H1 (cell line): ENCODE measurements around the gene PCBP2. TPM values are rescaled to one million over a fixed set of nuclear protein-coding genes. Genes with fewer than 3 reads are reported as not detected.

ENCODE experiments used
- CTCF ChIA-PET: fragments of 300-600 bp; sonication (Branson Sonifier 250); formaldehyde crosslinking; loops from one replicate; lab custom pipeline; 2021; ENCODE audit not compliant: partially characterized antibody; lab: Charles Lee
- POLR2A ChIA-PET: fragments of 300-600 bp; sonication (Branson Sonifier 250); formaldehyde crosslinking; loops from one replicate; lab custom pipeline; 2021; ENCODE audit warnings: inconsistent platforms; ENCODE audit not compliant: partially characterized antibody; lab: Charles Lee
- DNase-seq, 2 experiments: peaks; one replicate each; pipeline versions ENCODE4 v3.0.0 to v3.0.0-alpha.2; 2010 to 2022; ENCODE audit warnings: low spot score in 2 of 2, low read depth in 1 of 2, mixed read lengths in 1 of 2
- FAIRE-seq: peaks from 2 replicates; lab custom pipeline; 2011; peaks lifted over from hg19 to GRCh38; lab: Jason Lieb, UNC
- H2AFZ ChIP-seq: 2 replicates; pipeline ENCODE4 v1.8.1; 2012; ENCODE audit warnings: low read length, inconsistent platforms
- H2AK5ac ChIP-seq: 2 replicates; pipeline ENCODE4 v1.6.1; 2013; ENCODE audit warnings: low read depth, low read length
- H2BK120ac ChIP-seq: replicated peaks from 2 replicates; pipeline ENCODE3; 2013; ENCODE audit warnings: low read depth, low read length, inconsistent platforms
- H2BK12ac ChIP-seq: 2 replicates; pipeline ENCODE4 v1.6.1; 2013; ENCODE audit warnings: low read depth, low read length
- H2BK15ac ChIP-seq: 2 replicates; pipeline ENCODE4 v1.6.1; 2013; ENCODE audit warnings: low read length
- H2BK20ac ChIP-seq: 2 replicates; pipeline ENCODE4 v1.6.1; 2013; ENCODE audit warnings: low read length
- H2BK5ac ChIP-seq: 2 replicates; pipeline ENCODE4 v1.6.1; 2013; ENCODE audit warnings: low read depth, low read length
- H3K14ac ChIP-seq: 2 replicates; pipeline ENCODE4 v1.6.1; 2013; ENCODE audit warnings: inconsistent platforms; ENCODE audit not compliant: insufficient read length
- H3K18ac ChIP-seq: 2 replicates; pipeline ENCODE4 v1.6.1; 2013; ENCODE audit warnings: low read length; ENCODE audit errors: extremely low read depth
- H3K23ac ChIP-seq: 2 replicates; pipeline ENCODE4 v1.6.1; 2013; ENCODE audit warnings: inconsistent platforms; ENCODE audit not compliant: insufficient read length
- H3K23me2 ChIP-seq: 2 replicates; pipeline ENCODE4 v1.6.1; 2013; ENCODE audit warnings: low read depth, low read length
- H3K27ac ChIP-seq: 2 replicates; pipeline ENCODE4 v1.6.1; 2011; ENCODE audit warnings: low read depth, low read length, inconsistent platforms
- H3K27me3 ChIP-seq, 4 experiments: replicated peaks in 1 of 4; 1 replicate in 1 of 4; 2 replicates in 3 of 4; pipeline versions ENCODE4 v1.6.1 to v1.8.1; 2011 to 2013; ENCODE audit warnings: low read length in 3 of 4, mild to moderate bottlenecking in 3 of 4, inconsistent platforms in 2 of 4, mixed read lengths in 2 of 4, moderate library complexity in 1 of 4; ENCODE audit not compliant: control insufficient read depth in 3 of 4, insufficient read depth in 3 of 4; ENCODE audit errors: extremely low read depth in 1 of 4
- H3K36me3 ChIP-seq, 4 experiments: 2 replicates each; pipeline versions ENCODE4 v1.6.1 to v1.8.1; 2011 to 2013; ENCODE audit warnings: mild to moderate bottlenecking in 4 of 4, low read length in 3 of 4, moderate library complexity in 2 of 4, control low read depth in 1 of 4, inconsistent platforms in 1 of 4; ENCODE audit not compliant: insufficient read depth in 4 of 4, control insufficient read depth in 2 of 4
- H3K4ac ChIP-seq: replicated peaks from 2 replicates; pipeline ENCODE3; 2013; ENCODE audit warnings: low read length, low read depth, mixed read lengths, inconsistent platforms; ENCODE audit not compliant: insufficient read length
- H3K4me1 ChIP-seq, 4 experiments: replicated peaks in 1 of 4; 1 replicate in 1 of 4; 2 replicates in 3 of 4; pipeline versions ENCODE4 v1.6.1 to v1.8.1; 2011 to 2013; ENCODE audit warnings: low read length in 3 of 4, inconsistent platforms in 2 of 4, mixed read lengths in 1 of 4; ENCODE audit not compliant: insufficient read depth in 4 of 4, control insufficient read depth in 3 of 4
- H3K4me2 ChIP-seq, 2 experiments: 2 replicates each; pipeline versions ENCODE4 v1.6.1 to v1.8.1; 2011 to 2013; ENCODE audit warnings: low read depth in 2 of 2, low read length in 2 of 2, control low read depth in 1 of 2, inconsistent platforms in 1 of 2, mild to moderate bottlenecking in 1 of 2; ENCODE audit not compliant: insufficient read depth in 1 of 2
- H3K4me3 ChIP-seq, 4 experiments: fragments of 200-600, 300-600 bp in 1 of 4; sonication (generic), shearing (Covaris generic), sonication (Bioruptor Twin) in 1 of 4; 2 replicates each; pipeline versions ENCODE4 v1.5.1 to v1.8.1; 2011 to 2016; ENCODE audit warnings: low read length in 4 of 4, low read depth in 3 of 4, control low read depth in 2 of 4, inconsistent platforms in 2 of 4, mild to moderate bottlenecking in 2 of 4, mixed read lengths in 1 of 4, moderate library complexity in 1 of 4; ENCODE audit not compliant: insufficient read depth in 2 of 4; ENCODE audit errors: extremely low read depth in 1 of 4
- H3K56ac ChIP-seq: replicated peaks from 2 replicates; pipeline ENCODE3; 2013; ENCODE audit warnings: low read depth, mild to moderate bottlenecking, mixed read lengths, low read length, inconsistent platforms; ENCODE audit not compliant: insufficient read length
- H3K79me1 ChIP-seq: 2 replicates; pipeline ENCODE4 v1.6.1; 2013; ENCODE audit warnings: low read depth, low read length, control low read depth
- H3K79me2 ChIP-seq, 2 experiments: 2 replicates each; pipeline versions ENCODE4 v1.6.1 to v1.8.1; 2012 to 2013; ENCODE audit warnings: low read length in 2 of 2, mild to moderate bottlenecking in 2 of 2, inconsistent platforms in 1 of 2; ENCODE audit not compliant: insufficient read depth in 2 of 2, control insufficient read depth in 1 of 2
- H3K9ac ChIP-seq, 4 experiments: replicated peaks in 1 of 4; 1 replicate in 1 of 4; 2 replicates in 3 of 4; pipeline versions ENCODE4 v1.6.1 to v1.8.1; 2011 to 2013; ENCODE audit warnings: low read depth in 3 of 4, low read length in 3 of 4, control low read depth in 2 of 4, mild to moderate bottlenecking in 2 of 4, moderate library complexity in 2 of 4, inconsistent platforms in 1 of 4; ENCODE audit errors: extremely low read depth in 1 of 4
- H3K9me3 ChIP-seq, 2 experiments: 2 replicates each; pipeline versions ENCODE4 v1.6.1 to v1.8.1; 2012 to 2013; ENCODE audit warnings: mild to moderate bottlenecking in 2 of 2, moderate library complexity in 2 of 2, control low read depth in 1 of 2, inconsistent platforms in 1 of 2, low read depth in 1 of 2, low read length in 1 of 2, mixed read lengths in 1 of 2; ENCODE audit not compliant: insufficient read depth in 2 of 2
- H4K20me1 ChIP-seq, 2 experiments: replicated peaks in 1 of 2; 2 replicates each; pipeline versions ENCODE3 to v1.8.1; 2011 to 2013; ENCODE audit warnings: inconsistent platforms in 2 of 2, low read length in 2 of 2, mild to moderate bottlenecking in 1 of 2; ENCODE audit not compliant: insufficient read depth in 2 of 2, control insufficient read depth in 1 of 2
- H4K5ac ChIP-seq: 2 replicates; pipeline ENCODE4 v1.6.1; 2013; ENCODE audit warnings: low read length, low read depth, mixed read lengths, inconsistent platforms; ENCODE audit not compliant: insufficient read length
- H4K8ac ChIP-seq: 2 replicates; pipeline ENCODE4 v1.8.0; 2013; ENCODE audit warnings: mild to moderate bottlenecking, moderate library complexity, low read length, inconsistent platforms; ENCODE audit not compliant: insufficient read depth; ENCODE audit errors: extremely low read depth
- H4K91ac ChIP-seq: replicated peaks from 2 replicates; pipeline ENCODE3; 2013; ENCODE audit warnings: low read length, mixed read lengths, inconsistent platforms; ENCODE audit not compliant: insufficient read length
- ASH2L ChIP-seq: fragments of 200-600, 300-600 bp; sonication (generic); IDR thresholded peaks from one replicate; pipeline ENCODE4 v1.7.1; 2017; ENCODE audit warnings: low read length
- CEBPB ChIP-seq: IDR thresholded peaks from 2 replicates; pipeline ENCODE4 v1.6.1; 2012; ENCODE audit warnings: low read depth, low read length
- CHD2 ChIP-seq: IDR thresholded peaks from 2 replicates; pipeline ENCODE4 v1.6.1; 2012; ENCODE audit warnings: low read length, improper control_type of control experiment
- CTCF ChIP-seq, 3 experiments: IDR thresholded peaks; 1 replicate in 2 of 3; 2 replicates in 1 of 3; pipeline versions ENCODE4 v1.5.1 to v1.6.1; 2011; ENCODE audit warnings: low read length in 3 of 3, mild to moderate bottlenecking in 3 of 3, inconsistent platforms in 2 of 3, low read depth in 1 of 3, moderate library complexity in 1 of 3; ENCODE audit not compliant: insufficient read depth in 1 of 3; ENCODE audit errors: control extremely low read depth in 1 of 3
- HDAC2 ChIP-seq, 2 experiments: fragments of 300-600 bp in 1 of 2; sonication (generic) in 1 of 2; IDR thresholded peaks; 2 replicates each; pipeline ENCODE4 v1.6.1; 2011 to 2012; ENCODE audit warnings: low read depth in 2 of 2, low read length in 2 of 2, mild to moderate bottlenecking in 2 of 2, moderate library complexity in 2 of 2, borderline replicate concordance in 1 of 2, inconsistent platforms in 1 of 2
- SAP30 ChIP-seq: fragments of 300-600 bp; sonication (generic); IDR thresholded peaks from 2 replicates; pipeline ENCODE4 v1.7.1; 2012; ENCODE audit warnings: low read length, moderate library complexity, mild to moderate bottlenecking, inconsistent platforms; ENCODE audit not compliant: insufficient read depth, insufficient replicate concordance
- SP4 ChIP-seq: IDR thresholded peaks from 2 replicates; pipeline ENCODE4 v1.6.1; 2012; ENCODE audit warnings: low read length, inconsistent platforms
- USF2 ChIP-seq: IDR thresholded peaks from 2 replicates; pipeline ENCODE4 v1.6.1; 2011; ENCODE audit warnings: low read length, improper control_type of control experiment
- WGBS, 2 experiments: shearing (Covaris generic) in 1 of 2; methylation state at CpG; one replicate each; pipeline versions ENCODE4 v1.1.6 to v1.1.7; 2013 to 2015; ENCODE audit warnings: low lambda C conversion rate in 2 of 2, mixed read lengths in 2 of 2, inconsistent platforms in 1 of 2, low coverage in 1 of 2, missing lambda C conversion rate in 1 of 2; ENCODE audit not compliant: insufficient replicate concordance in 2 of 2, insufficient coverage in 1 of 2, insufficient read length in 1 of 2; ENCODE audit errors: extremely low coverage in 1 of 2, missing lambda C conversion rate in 1 of 2; 5-methylcytosine and 5-hydroxymethylcytosine counted together
- polyA plus RNA-seq, 7 experiments: library from polyadenylated mRNA; depleted of rRNA in 3 of 7; stranded (reverse) in 5 of 7; unstranded in 2 of 7; fragments of >200 nt in 5 of 7; fragments of 200-250 nt in 2 of 7; gene quantifications; 1 replicate in 5 of 7; 2 replicates in 1 of 7; 4 replicates in 1 of 7; pipeline versions ENCODE4 v1.2.1 to v1.2.3, GENCODE V29; 2011 to 2013; ENCODE audit warnings: missing spikeins in 2 of 7, mixed read lengths in 2 of 7
- total RNA-seq: library from RNA; stranded (reverse); fragmentation: NEBNext Ultra II Directional; extraction: Animal tissue kit (Norgen Biotek cat#: 25700); gene quantifications from 2 replicates; pipeline ENCODE4 v1.2.1, GENCODE V29; 2021

The PCBP2 gene
- total and polyA plus RNA-seq, 2 of the 8 experiments (the other 6 are each of a cell fraction or from before 2014, with no cell fraction given): 470 to 1,123 TPM

GRCh38 chr12:53413485-53414204, 38.3 kb upstream of the PCBP2 start:
- H3K4ac ChIP-seq: no peak overlapping the region
- H2BK120ac ChIP-seq: no peak overlapping the region
- DNase-seq (no peak), FAIRE-seq (no peak)
- H3K23ac ChIP-seq: no peak overlapping the region
- POLR2A ChIA-PET: interaction anchor here (0.7 to 1.4 kb wide), 4 partner anchors 10 to 145 kb away, joined by 3 to 5 read pairs (median 3); no protein-coding TSS in a partner anchor
- H3K4me1 ChIP-seq: no peaks in the 10 kb centered on the region; a peak in 1 of 7 replicates
- H2BK15ac ChIP-seq: no peak overlapping the region
- no peaks in the 10 kb centered on the region for H3K23me2 ChIP-seq
- no peak overlapping the region for H2BK5ac ChIP-seq
- no peaks in the 10 kb centered on the region for H3K9me3 ChIP-seq
- H2AK5ac ChIP-seq: no peak overlapping the region
- H3K4me2 ChIP-seq: no peak overlapping the region
- CTCF ChIA-PET: interaction anchor here (0.7 to 2.0 kb wide), 7 partner anchors 10 to 68 kb away, joined by 3 to 13 read pairs (median 3); no protein-coding TSS in a partner anchor
- no peak overlapping the region for H3K14ac ChIP-seq
- peaks cover 4 to 39% (median 29%) of the 10 kb centered on the region in 4 experiments; a peak in 7 of 8 replicates for H3K36me3 ChIP-seq
- no peak overlapping the region for H4K5ac ChIP-seq
- H2BK20ac ChIP-seq: no peak overlapping the region
- no peak overlapping the region for H3K4me3 ChIP-seq
- H2AFZ ChIP-seq: no peak overlapping the region
- no peak overlapping the region for H3K9ac ChIP-seq
- no peak overlapping the region for H2BK12ac ChIP-seq
- no peak overlapping the region for H4K91ac ChIP-seq
- no peak overlapping the region for H3K18ac ChIP-seq
- no peak overlapping the region for H3K56ac ChIP-seq
- 89% methylated on average over 3 of the region's 3 CpGs; no CpG with 5 or more reads in 1 of the 2 experiments for WGBS, 2 experiments
- no peaks in the 10 kb centered on the region for H3K27me3 ChIP-seq
- H3K27ac ChIP-seq: no peak overlapping the region
- H3K79me1 ChIP-seq: no peaks in the 10 kb centered on the region
- H3K79me2 ChIP-seq: no peaks in the 10 kb centered on the region
- H4K8ac ChIP-seq: no peak overlapping the region
- peaks cover 2 to 7% of the 10 kb centered on the region in 2 experiments for H4K20me1 ChIP-seq
- TF ChIP-seq ASH2L (no peak), HDAC2 (IDR thresholded peaks at IDR 0.05; ENCODE audit: borderline replicate concordance in 1 of 2, low read depth in 2 of 2, low read length in 2 of 2) (no peak), CHD2 (no peak), CTCF (IDR thresholded peaks at IDR 0.05; ENCODE audit: control extremely low read depth in 1 of 3, insufficient read depth in 1 of 3, low read depth in 1 of 3, low read length in 3 of 3) (no peak), SAP30 (no peak), CEBPB (no peak), USF2 (no peak), SP4 (no peak)
